Left lung (tissue), 10 donors: ENCODE measurements around the gene C3orf18. TPM values are rescaled to one million over a fixed set of nuclear protein-coding genes. Genes with fewer than 3 reads are reported as not detected.

Experiments
- ATAC-seq: fragments of 200-7000 bp; cut with Tn5 transposase; one replicate; pipeline ENCODE4 v1.9.1; 2020; ENCODE audit warnings: moderate library complexity
- DNase-seq, 4 donors: peaks; one replicate each; pipeline ENCODE4 v3.0.0-alpha.2; 2013 to 2020
- H3K27ac ChIP-seq, 2 donors: fragments of 200-600 bp; sonication (generic) in 1 of 2; one replicate each; pipeline versions ENCODE4 v1.5.0 to v1.8.0; 2020 to 2021
- H3K27me3 ChIP-seq, 2 donors: fragments of 200-600 bp; sonication (generic) in 1 of 2; one replicate each; pipeline versions ENCODE4 v1.5.0 to v1.8.0; 2020 to 2021
- H3K36me3 ChIP-seq, 2 donors: fragments of 200-600 bp; sonication (generic) in 1 of 2; one replicate each; pipeline versions ENCODE4 v1.5.0 to v1.8.0; 2020 to 2021
- H3K4me1 ChIP-seq, 2 donors: fragments of 200-600 bp; one replicate each; pipeline ENCODE4 v1.8.0; 2021
- H3K4me3 ChIP-seq, 2 donors: fragments of 200-600 bp; sonication (generic) in 1 of 2; one replicate each; pipeline versions ENCODE4 v1.5.0 to v1.8.0; 2020 to 2021; ENCODE audit warnings: mild to moderate bottlenecking in 1 of 2
- H3K9me3 ChIP-seq, 2 donors: fragments of 200-600 bp; sonication (generic) in 1 of 2; one replicate each; pipeline versions ENCODE4 v1.5.0 to v1.8.0; 2020 to 2021
- intact Hi-C, 2 donors: fragments of 100-400 bp; cut with DNase I; formaldehyde crosslinking; loops; one replicate each; pipeline versions ENCODE4 v1.11.2 to v1.14.2; 2022
- polyA plus RNA-seq, 6 donors: library from polyadenylated mRNA; unstranded; fragments of 120-200 nt; gene quantifications; one replicate each; pipeline ENCODE4 v1.2.1, GENCODE V29; 2013; ENCODE audit not compliant: insufficient read length in 6 of 6
- total RNA-seq, 2 donors: library from RNA; stranded (reverse); fragmentation: NEBNext Ultra II Directional; extraction: Animal tissue kit (Norgen Biotek cat#: 25700); gene quantifications; one replicate each; pipeline ENCODE4 v1.2.1, GENCODE V29; 2021
- TF ChIP-seq, protein P1 (sequence below), 2 donors: fragments of 200-600 bp; sonication (generic) in 1 of 2; IDR thresholded peaks; one replicate each; pipeline versions ENCODE4 v1.5.0 to v1.8.0; 2021; ENCODE audit warnings: antibody characterized with exemption in 2 of 2
- donor health status: DM: no; HTN: yes; CAD: no.
- donor health status: DM: no; HTN: no; CAD: no.

C3orf18 gene
- total and polyA plus RNA-seq, 8 donors, result 6.2 to 24.5 (median 21.4) TPM

DNA sequence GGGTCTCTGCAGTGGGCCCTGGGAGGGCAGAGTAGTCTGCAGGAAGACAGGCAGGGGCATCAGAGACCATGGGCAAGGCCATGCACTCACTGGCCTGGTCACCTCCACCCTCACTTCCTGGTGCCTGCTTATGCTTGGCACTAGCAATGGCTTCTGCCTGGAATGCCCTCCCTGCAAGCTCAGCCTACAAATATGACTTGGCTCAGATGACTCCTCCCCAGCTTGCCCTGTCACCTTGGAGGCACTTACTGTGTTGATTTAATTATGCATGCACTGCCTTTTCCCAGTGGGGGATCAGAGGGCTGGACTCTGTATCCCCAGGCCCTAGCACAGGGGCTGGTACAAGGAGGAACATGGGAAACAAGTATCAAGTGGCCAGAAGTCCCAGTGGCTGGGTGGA lies 7.8 kb downstream of the C3orf18 start:
- Histone ChIP-seq H3K4me1 (no peaks in the 10 kb centered on the region), H3K36me3 (no peaks in the 10 kb centered on the region), H3K27ac (no peak overlapping the region), H3K27me3 (peaks cover 0 to 6% of the 10 kb centered on the region in 2 donors), H3K4me3 (no peak overlapping the region), H3K9me3 (no peaks in the 10 kb centered on the region)
- ATAC-seq (peak; percentile 38), DNase-seq (no peak)
- intact Hi-C loops, result no loop called here
- TF ChIP-seq, protein P1, sequence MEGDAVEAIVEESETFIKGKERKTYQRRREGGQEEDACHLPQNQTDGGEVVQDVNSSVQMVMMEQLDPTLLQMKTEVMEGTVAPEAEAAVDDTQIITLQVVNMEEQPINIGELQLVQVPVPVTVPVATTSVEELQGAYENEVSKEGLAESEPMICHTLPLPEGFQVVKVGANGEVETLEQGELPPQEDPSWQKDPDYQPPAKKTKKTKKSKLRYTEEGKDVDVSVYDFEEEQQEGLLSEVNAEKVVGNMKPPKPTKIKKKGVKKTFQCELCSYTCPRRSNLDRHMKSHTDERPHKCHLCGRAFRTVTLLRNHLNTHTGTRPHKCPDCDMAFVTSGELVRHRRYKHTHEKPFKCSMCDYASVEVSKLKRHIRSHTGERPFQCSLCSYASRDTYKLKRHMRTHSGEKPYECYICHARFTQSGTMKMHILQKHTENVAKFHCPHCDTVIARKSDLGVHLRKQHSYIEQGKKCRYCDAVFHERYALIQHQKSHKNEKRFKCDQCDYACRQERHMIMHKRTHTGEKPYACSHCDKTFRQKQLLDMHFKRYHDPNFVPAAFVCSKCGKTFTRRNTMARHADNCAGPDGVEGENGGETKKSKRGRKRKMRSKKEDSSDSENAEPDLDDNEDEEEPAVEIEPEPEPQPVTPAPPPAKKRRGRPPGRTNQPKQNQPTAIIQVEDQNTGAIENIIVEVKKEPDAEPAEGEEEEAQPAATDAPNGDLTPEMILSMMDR (IDR thresholded peaks at IDR 0.05), result no peak

DNA sequence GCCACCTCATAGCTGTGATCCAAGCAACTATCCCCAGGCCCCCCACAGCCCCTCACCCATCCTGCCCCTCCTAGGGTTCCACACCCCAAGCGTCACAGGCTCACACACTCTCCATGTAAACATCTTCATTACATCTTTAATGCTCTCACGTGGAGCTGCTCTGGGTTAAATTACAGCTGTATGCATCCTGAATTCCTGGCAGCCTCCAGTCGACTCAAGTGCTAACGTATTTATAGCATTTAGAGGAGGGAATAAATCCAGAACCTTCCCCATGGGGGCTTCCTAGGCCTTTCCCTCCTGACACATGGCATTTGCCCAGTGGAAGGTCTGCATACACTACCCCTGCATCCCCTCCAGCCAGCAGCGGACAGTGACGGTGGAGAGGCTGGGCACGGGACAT lies 9.6 kb downstream of the C3orf18 start:
- H3K27ac ChIP-seq, result no peak overlapping the region
- H3K4me3 ChIP-seq, result no peak overlapping the region
- TF ChIP-seq, protein P1 (IDR thresholded peaks at IDR 0.05), result no peak
- no peaks in the 10 kb centered on the region for H3K36me3 ChIP-seq
- intact Hi-C loops, result no loop called here
- ATAC-seq (no peak), DNase-seq (no peak)
- H3K27me3 ChIP-seq, result peaks cover 0 to 6% of the 10 kb centered on the region in 2 donors
- no peaks in the 10 kb centered on the region for H3K4me1 ChIP-seq
- no peaks in the 10 kb centered on the region for H3K9me3 ChIP-seq

DNA sequence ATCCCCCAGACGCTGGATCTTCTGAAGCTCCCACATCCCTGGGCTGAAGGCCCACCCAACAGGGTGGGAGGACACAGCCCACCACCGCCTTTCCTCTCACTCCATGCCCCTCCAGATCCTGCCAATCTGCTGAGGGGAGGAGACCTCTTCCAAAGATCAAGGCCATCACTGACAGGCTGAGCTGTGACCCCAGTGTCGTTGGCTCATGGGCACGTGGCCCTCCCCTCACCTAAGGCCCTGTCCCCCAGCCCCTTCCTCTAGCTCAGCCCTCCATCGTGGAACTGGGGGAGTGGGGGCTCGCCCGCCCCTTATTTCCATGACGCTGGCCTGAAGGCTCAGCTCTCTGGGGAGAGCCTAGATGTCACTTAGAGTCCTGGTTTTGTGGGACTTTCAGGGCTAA lies 10.4 kb downstream of the C3orf18 start:
- H3K36me3 ChIP-seq, result no peaks in the 10 kb centered on the region
- no peak for ATAC-seq
- H3K27ac ChIP-seq, result no peak overlapping the region
- H3K27me3 ChIP-seq, result peaks cover 0 to 6% of the 10 kb centered on the region in 2 donors
- TF ChIP-seq, protein P1 (IDR thresholded peaks at IDR 0.05), result no peak
- H3K4me1 ChIP-seq, result no peaks in the 10 kb centered on the region
- intact Hi-C loops, result no loop called here
- H3K9me3 ChIP-seq, result no peaks in the 10 kb centered on the region
- H3K4me3 ChIP-seq, result no peak overlapping the region
- no peak for DNase-seq

DNA sequence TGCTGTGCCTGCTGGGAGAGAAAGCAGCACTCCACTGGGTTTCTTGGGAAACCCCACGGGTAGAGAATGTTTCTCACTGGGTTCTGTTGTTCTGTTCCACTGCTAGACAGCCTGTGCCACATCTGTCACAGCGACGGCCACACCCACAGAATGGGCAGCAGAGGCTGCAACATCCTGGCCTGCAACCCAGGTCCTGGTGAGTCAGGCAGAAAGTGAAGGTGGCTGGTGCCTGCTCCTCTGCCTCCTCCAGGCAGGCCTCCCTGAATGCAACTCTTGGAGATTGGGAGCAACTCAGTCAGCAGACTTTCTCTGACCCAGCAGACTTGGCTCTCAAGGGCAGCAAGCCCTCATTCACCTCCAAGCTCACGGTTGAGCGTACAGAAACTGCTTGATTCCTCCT lies 13.0 kb downstream of the C3orf18 start:
- ATAC-seq, result no peak
- H3K36me3 ChIP-seq, result no peaks in the 10 kb centered on the region
- no peak overlapping the region for H3K4me3 ChIP-seq
- DNase-seq, result no peak
- no peaks in the 10 kb centered on the region for H3K9me3 ChIP-seq
- peaks cover 0 to 6% of the 10 kb centered on the region in 2 donors for H3K27me3 ChIP-seq
- intact Hi-C loops, result no loop called here
- no peak overlapping the region for H3K27ac ChIP-seq
- H3K4me1 ChIP-seq, result no peaks in the 10 kb centered on the region
- TF ChIP-seq, protein P1 (IDR thresholded peaks at IDR 0.05), result no peak

DNA sequence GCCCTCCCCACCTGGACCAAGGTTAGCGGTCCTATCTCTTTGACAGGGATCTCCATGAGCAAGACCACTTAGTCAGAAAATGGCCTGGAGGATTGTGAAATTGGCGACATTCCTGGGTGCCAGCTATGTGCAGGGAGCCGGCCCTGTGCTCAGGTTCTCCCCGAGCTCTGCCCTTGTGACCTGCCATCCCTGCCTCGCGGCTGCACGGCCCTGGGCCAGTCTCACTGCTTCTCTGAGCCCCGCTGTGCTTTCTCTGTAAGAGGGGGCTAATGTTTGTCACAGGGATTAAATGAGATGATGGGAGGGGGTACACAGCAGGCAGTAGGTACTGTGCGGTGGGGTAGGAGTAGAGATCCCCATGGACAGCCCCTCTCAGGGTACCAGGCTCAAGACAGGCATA lies 14.9 kb downstream of the C3orf18 start:
- peaks cover 0 to 6% of the 10 kb centered on the region in 2 donors for H3K27me3 ChIP-seq
- H3K27ac ChIP-seq, result no peak overlapping the region
- H3K9me3 ChIP-seq, result no peaks in the 10 kb centered on the region
- no peak for ATAC-seq
- TF ChIP-seq, protein P1 (IDR thresholded peaks at IDR 0.05), result no peak
- no peaks in the 10 kb centered on the region for H3K4me1 ChIP-seq
- no peak for DNase-seq
- no peak overlapping the region for H3K4me3 ChIP-seq
- H3K36me3 ChIP-seq, result no peaks in the 10 kb centered on the region
- intact Hi-C loops, result no loop called here
